Body of pancreas (tissue), 4 donors: Measurements from ENCODE around the gene NPPC.

ENCODE experiments used
- CTCF ChIP-seq, 7 experiments: fragments of 450-650 bp in 4 of 7; fragments of 200-600 bp in 3 of 7; sonication (generic) in 3 of 7; IDR thresholded peaks; one replicate each; pipeline ENCODE4 v1.5.1; 2016 to 2019; ENCODE audit warnings: antibody characterized with exemption in 7 of 7
- POLR2A ChIP-seq, 3 donors: fragments of 450-650 bp; IDR thresholded peaks; one replicate each; pipeline ENCODE4 v1.6.1; 2016; ENCODE audit warnings: antibody characterized with exemption in 3 of 3, mild to moderate bottlenecking in 2 of 3

- TF ChIP-seq CTCF (IDR thresholded peaks at IDR 0.05) (no peak), POLR2A (IDR thresholded peaks at IDR 0.05) (no peak)
Observed at GRCh38 chr2:231951452-231952035, 25.3 kb upstream of the NPPC start.
